ENCODE results near the gene ITGAL.

DNA sequence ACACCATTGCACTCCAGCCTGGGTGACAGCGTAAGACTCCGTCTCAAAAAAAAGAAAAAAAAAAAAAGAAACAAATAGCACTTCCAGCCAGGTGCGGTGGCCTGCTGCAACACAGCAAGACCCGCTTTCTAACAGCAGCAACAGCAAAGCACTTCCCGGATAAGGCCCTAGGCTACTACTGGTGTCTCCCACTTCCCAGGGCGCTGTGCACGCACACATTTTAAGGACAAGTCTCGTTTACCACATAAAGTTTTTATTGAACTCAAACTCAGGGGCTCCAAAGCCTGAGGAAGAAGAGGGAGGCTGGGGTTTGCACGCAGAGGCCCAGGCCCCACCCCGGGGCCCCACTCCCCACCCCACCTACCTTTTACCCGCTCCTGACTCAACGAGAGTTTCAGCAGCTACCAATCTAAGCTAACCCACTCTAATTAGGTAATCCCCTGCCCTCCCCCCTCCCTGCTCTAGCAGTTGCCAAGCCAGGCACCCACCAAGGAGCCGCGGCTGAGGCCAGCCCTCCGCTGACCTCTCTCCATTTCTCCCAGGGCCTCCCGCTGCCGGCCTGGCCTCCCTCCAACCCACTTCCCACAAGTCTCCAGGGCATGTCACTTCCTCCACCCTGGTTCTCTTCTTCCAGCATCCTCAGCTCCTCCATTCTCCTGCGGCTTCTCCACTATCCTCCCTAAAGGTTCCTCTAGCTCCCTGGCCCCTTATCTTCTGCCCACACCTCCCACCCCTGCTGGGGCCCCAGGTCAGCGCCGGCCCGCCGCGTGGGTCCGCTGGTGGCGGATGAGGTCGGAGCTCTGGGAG, 51.4 kb downstream of the ITGAL start:
- TF ChIP-seq, protein P1, sequence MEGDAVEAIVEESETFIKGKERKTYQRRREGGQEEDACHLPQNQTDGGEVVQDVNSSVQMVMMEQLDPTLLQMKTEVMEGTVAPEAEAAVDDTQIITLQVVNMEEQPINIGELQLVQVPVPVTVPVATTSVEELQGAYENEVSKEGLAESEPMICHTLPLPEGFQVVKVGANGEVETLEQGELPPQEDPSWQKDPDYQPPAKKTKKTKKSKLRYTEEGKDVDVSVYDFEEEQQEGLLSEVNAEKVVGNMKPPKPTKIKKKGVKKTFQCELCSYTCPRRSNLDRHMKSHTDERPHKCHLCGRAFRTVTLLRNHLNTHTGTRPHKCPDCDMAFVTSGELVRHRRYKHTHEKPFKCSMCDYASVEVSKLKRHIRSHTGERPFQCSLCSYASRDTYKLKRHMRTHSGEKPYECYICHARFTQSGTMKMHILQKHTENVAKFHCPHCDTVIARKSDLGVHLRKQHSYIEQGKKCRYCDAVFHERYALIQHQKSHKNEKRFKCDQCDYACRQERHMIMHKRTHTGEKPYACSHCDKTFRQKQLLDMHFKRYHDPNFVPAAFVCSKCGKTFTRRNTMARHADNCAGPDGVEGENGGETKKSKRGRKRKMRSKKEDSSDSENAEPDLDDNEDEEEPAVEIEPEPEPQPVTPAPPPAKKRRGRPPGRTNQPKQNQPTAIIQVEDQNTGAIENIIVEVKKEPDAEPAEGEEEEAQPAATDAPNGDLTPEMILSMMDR (IDR thresholded peaks at IDR 0.05), result no peak
- TF ChIP-seq POLR2A (IDR thresholded peaks at IDR 0.05), result no peak
